Epithelial cell of prostate (primary cell): ENCODE results near the gene ZNF385B.

ENCODE experiments used
- DNase-seq: peaks from one replicate; pipeline ENCODE4 v3.0.0-alpha.2; 2011; ENCODE audit warnings: low read depth, low spot score
- H3K27ac ChIP-seq: fragments of 450-650 bp; 2 replicates; pipeline ENCODE4 v1.5.1; 2017; ENCODE audit warnings: mild to moderate bottlenecking

ZNF385B gene

GRCh38 chr2:179857236-179857635, 4.2 kb downstream of the ZNF385B start:
- H3K27ac ChIP-seq, result no peak overlapping the region
- DNase-seq, result no peak

DNA sequence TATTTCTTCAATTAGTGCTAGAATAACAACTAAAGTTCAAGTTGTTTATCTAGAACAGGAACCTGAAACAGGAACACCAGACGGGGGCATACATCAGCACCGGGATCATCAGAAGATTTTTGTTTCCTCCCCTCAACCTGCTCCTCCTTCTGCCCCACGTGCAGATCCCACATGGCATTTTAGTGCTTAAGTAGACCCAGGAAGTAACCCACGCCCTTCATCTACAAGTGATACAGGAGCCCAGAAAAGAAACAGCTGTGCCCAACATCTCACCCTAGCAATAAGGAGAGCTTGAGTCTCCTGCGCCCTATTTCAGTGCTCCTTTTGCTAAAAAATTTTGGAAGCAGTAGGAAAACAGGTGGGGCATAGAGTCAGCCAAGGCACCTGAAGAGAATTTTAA, 5.2 kb downstream of the ZNF385B start:
- DNase-seq, result no peak
- H3K27ac ChIP-seq, result no peak overlapping the region

DNA sequence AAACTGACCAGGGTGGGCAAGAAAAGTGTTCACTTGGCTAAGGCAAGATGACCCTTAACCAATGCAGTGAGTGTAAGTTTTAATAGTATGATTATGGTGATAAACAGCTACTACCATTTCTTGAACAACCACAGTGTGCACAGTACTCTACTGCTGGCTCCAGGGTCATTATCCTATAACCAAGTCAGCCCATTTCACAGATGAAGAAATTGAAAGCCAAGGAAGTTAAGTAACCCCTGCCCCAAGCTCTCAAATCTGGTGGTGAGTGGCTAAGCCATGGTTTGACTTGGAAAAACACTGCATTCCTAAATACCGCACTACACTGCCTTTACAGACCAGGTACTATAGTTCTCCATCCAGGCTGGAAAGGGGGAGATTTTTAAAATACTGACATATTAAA, 5.7 kb downstream of the ZNF385B start:
- no peak overlapping the region for H3K27ac ChIP-seq
- DNase-seq, result no peak

DNA sequence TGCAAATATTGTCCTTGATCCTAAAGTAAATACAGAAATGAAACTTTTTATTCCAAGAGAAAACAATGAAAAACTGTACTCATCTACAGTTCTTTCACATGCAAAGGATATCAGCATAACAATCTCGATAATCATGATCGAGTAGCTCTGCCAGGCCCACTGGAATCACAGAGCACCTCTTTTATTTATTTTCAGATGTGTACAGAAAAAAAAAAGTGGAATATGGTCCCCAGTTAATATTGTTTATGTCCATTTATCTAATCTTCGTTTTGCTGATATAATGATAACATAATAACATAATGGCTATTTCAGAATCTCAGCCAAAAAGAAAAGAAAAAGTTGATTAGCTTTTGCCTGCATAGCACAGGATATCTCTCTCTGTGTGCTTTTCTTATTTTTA, 6.5 kb downstream of the ZNF385B start:
- no peak for DNase-seq
- no peak overlapping the region for H3K27ac ChIP-seq

DNA sequence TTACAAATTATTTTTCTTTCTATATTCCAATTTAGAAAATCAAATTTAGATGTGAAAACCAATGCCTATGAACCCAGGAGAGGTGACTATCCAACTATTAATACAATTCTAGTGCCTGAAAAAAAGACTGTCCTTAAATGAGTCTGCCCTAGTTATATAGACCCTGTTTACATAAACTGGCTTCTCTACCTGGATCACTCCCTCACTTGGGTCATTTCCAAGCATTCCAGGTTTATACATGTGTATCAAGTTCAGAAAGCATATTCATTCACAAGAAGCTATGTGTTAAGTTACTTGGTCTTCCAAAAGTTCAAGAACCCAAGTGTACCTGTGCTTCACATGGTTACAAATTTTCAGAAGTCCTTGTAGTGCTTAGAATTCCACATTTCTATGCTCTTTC, 8.3 kb downstream of the ZNF385B start:
- DNase-seq, result no peak

GRCh38 chr2:179850188-179850587, 11.2 kb downstream of the ZNF385B start:
- DNase-seq, result no peak

More for the DNA sequence above, 8.3 kb downstream of the ZNF385B start:
- H3K27ac ChIP-seq, result no peak overlapping the region

GRCh38 chr2:179849719-179850118, 11.7 kb downstream of the ZNF385B start:
- no peak overlapping the region for H3K27ac ChIP-seq
- DNase-seq, result no peak

More at GRCh38 chr2:179850188-179850587, 11.2 kb downstream of the ZNF385B start:
- no peak overlapping the region for H3K27ac ChIP-seq

- DNase-seq, result no peak
- H3K27ac ChIP-seq, result no peak overlapping the region
Measured at GRCh38 chr2:179843541-179843940, 17.9 kb downstream of the ZNF385B start.

- DNase-seq, result no peak
- no peak overlapping the region for H3K27ac ChIP-seq
Measured at GRCh38 chr2:179842498-179843153, 18.8 kb downstream of the ZNF385B start.

- DNase-seq, result no peak
- no peak overlapping the region for H3K27ac ChIP-seq
Measured at GRCh38 chr2:179840840-179841239, 20.6 kb downstream of the ZNF385B start.

DNA sequence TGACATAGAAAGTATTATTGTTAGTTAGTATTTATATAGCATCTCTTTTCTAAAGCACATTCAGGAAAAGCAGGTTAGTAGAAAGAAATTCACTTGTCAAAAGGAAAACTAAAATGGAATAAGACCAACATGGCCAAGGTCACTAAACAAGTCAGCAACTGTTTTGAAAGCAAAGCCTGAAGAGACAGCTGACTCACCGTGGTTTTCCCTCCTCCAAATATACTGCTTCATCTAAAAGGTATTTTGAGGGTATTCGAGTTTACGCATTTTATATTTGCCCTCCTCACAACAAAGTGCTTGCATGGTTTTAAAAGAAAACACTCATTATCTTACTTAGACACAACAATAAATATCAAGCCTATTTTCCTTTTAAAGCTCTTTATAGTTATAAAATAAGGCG, 24.0 kb downstream of the ZNF385B start:
- DNase-seq, result peak; percentile 12
- H3K27ac ChIP-seq, result no peak overlapping the region

DNA sequence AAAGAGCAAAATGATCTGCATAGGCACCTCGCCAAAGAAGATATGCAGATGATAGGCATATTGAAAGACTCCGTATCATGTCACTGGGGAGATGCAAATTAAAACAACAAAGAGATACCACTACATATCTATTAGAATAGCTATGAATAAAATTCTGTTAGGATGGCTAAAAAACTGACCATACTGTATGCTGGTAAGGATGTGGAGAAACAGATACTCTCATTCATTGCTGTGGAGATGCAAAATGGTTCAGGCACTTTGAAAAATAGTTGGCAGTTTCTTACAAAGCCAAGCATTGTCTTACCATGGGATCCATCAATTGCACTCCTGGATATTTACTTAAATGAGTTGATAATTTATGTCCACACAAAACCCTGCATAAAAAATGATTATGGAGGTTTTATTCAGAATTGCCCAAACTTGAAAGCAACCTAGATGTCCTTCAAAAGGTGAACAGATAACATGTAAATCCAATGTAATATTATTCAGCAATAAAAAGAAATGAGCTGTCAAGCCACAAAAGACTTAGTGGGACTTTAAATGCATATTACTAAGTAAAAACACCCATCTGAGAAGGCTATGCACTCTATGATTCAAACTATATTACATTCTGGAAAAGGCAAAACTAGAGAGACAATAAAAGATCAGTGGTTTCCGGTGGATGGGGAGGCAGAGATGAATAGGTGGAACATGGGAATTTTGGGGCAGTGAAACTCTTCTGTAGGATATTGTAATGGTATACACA, 31.2 kb downstream of the ZNF385B start:
- H3K27ac ChIP-seq, result no peak overlapping the region
- no peak for DNase-seq

DNA sequence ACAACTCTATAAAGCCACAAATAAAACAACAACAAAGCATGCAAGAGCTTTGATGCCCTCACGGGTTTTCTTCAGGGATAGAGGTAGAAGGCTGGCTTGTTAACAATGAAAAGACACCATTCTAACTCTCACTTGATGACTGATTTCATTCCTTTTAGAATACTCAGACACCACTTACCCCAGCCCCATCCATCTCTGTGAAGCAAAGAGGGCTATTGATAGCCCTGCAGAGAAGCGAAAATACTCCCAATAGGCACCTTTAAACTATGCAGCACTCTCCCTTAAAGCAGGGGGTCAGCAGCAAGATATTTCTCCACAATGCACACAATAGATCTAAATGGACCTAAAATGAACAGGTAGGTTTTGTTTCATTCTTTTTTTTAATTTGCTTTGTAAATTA, 35.1 kb downstream of the ZNF385B start:
- no peak overlapping the region for H3K27ac ChIP-seq
- no peak for DNase-seq

GRCh38 chr2:179825494-179825893, 35.9 kb downstream of the ZNF385B start:
- no peak overlapping the region for H3K27ac ChIP-seq
- no peak for DNase-seq

DNA sequence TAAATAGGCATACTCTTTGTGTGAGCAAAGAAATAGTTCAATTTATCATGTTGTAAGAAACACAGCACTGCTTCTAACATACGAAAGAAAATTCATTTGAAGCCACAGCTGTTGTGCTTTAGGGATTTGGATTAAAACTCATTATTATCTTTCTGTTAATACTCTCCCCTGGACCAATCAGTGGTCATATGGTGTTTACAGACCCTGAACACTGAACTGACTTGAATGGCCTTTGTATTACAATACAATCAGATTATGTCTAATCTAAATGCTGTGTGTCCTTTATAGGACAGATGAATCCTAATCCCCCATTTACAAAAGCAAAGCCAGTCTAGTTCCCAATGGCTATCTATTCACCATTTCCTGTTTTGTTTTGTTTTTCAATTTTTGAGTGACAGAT, 36.5 kb downstream of the ZNF385B start:
- DNase-seq, result no peak
- no peak overlapping the region for H3K27ac ChIP-seq

DNA sequence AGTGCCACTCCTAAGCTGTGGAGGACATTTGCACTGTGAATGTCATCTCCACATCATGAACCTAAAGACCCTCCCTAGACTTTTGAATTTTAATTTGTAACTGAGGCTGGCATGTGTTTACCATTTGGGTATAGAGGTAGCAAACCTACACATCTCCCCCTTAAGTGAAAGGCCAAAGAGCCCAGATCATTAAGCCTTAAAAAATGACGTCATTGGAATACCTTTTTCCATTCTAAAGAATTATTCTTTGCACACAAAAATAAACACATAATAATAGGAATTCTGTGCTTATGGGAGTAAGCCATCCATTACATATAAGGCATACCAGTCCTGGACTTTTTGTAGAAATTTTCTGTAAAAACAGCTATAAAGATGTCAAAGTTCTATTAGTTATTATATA, 38.9 kb downstream of the ZNF385B start:
- no peak for DNase-seq
- no peak overlapping the region for H3K27ac ChIP-seq

GRCh38 chr2:179818546-179818945, 42.9 kb downstream of the ZNF385B start:
- DNase-seq, result no peak
- no peak overlapping the region for H3K27ac ChIP-seq

DNA sequence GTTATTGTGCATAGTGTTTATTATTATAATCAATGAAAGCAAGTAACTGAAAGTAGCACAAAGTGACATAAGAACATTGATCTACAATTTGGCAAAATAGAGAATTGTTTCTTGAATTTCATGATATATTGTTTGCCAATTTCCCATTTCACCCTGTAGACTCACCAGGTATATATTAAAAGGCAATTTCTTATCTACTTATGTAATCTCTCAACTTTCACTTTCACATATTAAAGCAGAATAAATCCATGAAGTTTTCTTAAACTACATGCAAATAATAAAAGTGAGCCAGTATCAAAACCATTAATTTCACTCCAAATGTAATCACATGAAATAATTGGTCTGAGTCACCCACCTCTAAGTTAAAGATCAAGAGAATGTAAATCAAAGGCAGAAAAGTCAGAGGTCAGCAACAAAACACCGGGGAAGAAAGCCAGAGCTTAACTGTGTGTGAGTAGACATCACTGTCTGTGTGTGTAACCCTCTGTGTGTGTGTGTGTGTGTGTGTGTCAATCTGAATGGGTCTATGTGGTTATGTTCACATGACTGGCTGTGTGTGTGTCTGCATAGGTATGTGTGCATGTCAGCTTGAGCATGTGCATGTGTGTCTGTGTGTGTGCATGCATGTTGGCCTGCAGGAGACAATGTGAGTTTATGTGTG, 44.1 kb downstream of the ZNF385B start:
- no peak for DNase-seq
- H3K27ac ChIP-seq, result no peak overlapping the region

DNA sequence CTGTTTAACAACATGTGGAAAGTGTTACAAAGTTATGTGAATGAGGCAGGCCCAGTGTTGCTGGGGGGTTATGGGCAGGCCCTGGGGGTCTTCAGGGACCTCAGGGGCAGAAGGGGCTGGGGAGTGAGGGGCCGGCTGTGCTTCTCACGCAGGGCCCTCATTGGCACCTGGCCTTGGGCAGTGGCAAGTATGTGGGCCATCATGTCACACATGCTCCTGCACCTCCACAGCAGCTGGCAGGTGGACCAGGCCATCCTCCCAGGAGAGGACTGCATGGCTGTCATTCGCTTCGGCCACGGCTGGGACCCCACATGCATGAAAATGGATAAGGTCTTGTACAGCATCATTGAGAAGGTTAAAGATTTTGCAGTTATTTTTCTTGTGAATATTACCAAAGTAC, 47.4 kb downstream of the ZNF385B start:
- no peak overlapping the region for H3K27ac ChIP-seq
- DNase-seq, result no peak

DNA sequence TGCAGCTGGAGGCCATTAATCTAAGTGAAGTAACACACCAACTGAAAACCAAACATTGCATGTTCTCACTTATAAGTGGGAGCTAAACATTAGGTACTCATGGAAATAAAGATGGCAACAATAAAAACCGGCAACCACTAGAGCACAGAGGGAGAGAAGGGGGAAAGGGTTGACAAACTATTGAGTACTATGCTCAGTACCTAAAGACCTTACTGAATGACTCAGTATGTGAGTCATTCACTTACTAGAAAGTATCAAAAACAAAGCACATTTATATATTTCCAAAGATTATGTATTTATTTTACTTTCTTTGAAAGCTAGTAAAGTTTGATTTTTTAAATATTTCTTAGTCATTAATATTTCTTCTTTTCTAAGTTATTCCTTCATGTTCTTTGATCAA, 48.9 kb downstream of the ZNF385B start:
- DNase-seq, result no peak
- H3K27ac ChIP-seq, result no peak overlapping the region

DNA sequence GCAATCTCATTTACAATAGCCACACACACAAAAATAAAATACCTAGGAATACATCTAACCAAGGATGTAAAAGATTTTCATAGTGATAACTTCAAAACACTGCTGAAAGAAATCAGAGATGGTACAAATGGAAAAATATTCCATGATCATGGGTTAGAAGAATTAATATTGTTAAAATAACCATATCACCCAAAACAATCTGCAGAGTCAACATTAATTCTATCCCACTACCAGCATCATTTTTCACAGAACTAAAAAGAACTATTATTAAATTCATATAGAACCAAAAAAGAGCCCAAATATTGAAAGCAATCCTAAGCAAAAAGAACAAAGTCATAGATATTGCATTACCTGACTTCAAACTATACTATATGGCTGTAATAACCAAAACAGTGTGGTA, 50.4 kb downstream of the ZNF385B start:
- DNase-seq, result no peak
- H3K27ac ChIP-seq, result no peak overlapping the region
